Stimulated activated CD4-positive, alpha-beta T cell treated with anti-CD3 and anti-CD28 coated beads, TNF-alpha, amount 100 ng/mL, for 48 hours (primary cell): ENCODE measurements around the gene FOXJ1.

Source experiments
- DNase-seq, 3 donors: peaks; one replicate each; pipeline ENCODE4 v3.0.0-alpha.2; 2020; ENCODE audit warnings: low read depth in 3 of 3

FOXJ1 gene

DNA sequence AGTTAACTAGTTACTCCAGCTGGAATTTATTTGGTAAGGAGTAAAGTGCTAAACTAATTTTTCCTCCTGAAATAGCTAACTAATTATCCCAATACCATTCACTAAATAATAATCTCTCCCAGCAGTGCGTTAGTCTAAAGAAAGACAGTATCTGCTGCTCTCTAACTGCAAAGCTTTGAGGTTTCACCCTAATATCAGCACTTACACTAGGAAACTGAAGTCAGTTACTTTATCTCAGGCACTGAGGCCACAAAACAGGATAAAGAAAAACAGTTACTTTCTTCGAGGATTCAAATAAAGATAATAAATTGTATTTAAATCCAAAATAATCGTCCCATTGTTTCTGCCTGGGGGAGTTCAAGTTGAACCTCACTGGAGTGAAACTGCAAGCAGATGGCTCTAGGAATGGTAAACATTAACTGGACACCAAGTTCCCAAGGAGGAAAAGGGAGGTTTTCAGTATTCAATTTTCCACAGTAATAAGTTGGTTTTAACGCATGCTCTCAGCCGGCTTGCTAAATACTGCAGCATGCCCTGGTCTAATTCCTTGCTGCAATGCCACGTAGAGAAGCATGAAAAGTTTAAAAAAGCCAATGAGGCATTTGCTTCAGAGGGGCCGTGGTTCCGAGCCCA is 20.0 kb upstream of the FOXJ1 start:
- DNase-seq, result no peak

DNA sequence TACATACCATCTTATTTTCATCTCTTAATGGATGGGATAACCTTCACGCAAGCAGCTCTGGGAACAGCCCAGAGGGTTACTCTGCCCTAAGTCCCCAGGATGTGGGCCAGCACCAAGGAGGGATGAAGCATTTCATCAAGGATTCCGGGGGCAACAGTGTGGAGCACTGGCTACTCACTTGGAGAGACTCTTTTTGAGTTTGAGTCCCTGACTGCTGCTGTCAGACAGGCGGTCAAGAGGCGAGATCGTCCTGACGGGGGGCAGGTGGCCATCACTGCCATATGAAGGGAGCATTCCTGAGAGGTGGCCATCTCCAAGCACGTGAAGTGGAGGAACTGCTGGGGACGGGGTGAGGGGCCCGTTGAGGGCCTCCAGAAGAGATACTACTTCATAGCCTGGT is 18.1 kb upstream of the FOXJ1 start:
- no peak for DNase-seq

DNA sequence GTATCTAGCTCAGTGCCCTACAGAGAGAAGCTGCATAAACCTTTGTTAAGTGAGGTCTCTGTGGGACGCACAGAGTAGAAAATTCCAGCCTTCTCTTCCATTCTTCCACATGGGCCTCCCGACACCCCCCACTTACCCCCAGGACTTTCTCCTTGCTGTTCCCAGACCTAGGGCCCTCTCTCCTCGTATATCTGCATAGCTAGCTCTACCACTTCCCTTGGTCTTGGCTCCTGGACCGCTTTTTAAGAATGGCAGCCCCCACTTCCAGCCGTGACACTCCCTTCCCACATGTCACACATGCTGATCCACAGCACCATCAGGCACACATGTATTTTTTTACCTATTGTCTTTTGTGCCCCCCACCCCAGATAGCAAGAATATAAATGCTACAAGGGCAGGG is 16.7 kb upstream of the FOXJ1 start:
- no peak for DNase-seq

DNA sequence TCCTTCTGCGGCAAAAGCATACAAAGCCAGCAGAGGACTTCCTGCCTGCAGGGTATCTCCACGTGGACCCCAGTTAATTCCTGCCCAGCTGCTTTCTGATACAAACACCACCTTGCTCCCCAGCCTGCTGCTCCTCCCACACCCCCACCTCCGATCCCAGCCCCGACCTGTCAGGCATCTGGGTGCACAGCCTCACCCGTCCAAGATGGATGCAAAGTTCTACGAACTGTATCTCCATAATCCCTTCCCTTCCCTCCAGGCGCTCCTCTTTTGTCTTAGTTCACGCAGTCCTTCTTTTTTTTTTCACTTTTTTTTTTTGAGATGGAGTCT is 15.6 kb upstream of the FOXJ1 start:
- DNase-seq, result no peak

DNA sequence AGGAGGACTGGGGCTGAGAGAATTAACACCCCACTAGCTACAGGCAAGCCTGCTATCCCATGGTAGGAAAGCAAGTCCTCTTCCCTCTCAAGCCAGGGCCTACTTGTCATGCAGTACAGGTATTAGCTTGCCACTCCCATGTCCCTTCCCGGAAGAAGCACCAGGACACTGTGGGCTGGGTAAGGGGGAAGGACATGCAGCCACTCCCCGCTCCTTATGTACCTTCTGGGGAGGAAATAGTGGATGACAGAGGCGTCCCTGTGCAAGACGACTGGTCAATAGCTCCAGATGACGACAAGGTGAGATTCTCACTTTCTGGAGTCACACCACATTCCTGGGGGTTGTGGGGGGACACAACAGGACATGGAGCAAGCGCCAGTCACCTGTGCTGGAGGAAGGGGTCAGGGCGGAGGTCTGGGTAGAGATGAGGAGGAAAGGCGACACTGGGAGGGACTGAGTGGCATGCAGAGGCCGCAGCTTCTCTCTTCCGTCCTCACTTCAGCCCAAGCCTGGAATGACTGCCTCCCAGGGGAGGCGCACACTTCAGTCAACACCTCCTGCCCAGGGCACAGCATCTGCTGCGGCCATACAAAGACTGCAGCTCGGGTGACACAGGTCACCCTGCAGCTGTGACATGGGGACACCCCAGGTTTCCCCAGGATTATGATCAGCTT is 15.1 kb upstream of the FOXJ1 start:
- DNase-seq, result no peak

DNA sequence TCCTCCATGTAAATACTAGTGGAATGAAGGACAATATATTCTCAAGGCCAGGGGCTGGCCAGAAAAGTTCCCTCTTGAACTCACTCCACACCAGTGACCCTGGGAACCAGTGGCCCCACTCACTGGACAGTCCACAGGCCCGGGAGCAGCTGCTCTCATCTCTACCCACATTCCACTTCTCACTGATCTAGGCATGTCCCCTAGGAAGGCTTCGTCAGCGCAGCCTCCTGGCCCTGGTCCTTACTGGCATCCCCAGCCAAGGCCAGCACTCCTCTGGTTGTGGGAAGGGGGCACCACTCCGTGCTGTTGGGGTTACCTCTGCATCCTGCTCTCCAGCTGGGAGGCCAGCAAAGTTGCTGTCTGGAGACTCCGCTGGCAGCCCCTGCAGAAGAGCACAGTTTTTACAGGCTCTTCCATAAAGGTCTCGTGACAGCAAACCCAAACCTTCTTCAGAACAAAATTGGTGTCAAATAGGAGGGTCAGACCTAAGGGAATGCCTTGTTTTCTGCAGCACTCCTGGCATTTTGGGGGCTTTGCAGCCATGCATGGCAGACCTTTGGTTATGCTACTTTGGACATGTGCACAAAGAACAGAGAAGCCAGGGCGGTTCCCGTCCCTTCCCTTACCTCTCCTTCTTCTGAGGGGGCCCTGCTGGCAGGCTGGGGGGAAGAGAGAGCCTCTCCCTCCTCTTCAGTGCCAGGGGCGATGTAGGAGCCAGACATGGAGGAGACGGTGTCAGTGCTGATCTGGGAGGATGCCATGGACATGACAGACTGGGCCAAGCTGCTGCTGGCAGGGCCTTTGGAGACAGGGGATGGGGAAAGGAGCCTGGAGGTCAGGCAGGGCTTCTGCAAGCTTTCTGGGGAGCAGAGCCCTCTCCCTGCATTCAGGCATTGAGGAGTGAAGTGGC is 14.1 kb upstream of the FOXJ1 start:
- DNase-seq, result no peak

DNA sequence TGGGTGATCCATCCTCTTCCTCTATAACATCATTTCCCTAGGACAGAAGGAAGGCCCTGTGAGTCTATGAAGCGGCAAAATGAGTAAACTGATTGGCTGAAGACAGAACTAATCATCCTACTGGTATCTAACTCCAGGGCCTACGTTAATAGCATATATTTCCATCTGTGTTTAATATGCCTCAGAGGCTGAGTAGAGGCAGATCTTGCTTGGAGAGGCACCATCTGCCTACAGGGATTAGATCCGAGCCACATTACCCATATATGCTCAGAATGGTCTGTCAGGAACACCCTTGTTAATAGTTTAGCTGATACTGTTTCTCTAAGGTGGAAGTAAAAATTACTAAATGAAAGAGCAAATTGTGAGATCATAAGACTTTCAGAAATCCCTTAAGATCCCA is 13.2 kb upstream of the FOXJ1 start:
- DNase-seq, result no peak

DNA sequence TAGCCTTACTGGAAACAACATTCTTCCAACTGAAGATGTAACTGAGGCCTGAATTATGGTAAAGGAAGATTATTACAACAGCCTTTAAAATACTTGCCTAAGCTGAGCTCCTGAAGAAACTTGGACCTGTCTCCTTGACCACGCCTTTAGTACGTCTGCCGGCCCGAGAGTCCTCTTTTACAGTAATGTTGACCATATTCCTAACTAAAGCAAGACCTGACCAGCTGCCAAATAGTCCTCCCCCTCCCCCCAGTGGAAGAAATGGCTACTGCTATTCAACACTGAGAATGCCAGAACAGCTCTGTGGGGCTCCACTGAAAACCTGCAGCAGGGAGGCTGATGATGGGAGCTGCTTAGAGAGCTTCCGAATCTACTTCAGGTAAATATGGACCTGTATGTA is 12.6 kb upstream of the FOXJ1 start:
- DNase-seq, result no peak

DNA sequence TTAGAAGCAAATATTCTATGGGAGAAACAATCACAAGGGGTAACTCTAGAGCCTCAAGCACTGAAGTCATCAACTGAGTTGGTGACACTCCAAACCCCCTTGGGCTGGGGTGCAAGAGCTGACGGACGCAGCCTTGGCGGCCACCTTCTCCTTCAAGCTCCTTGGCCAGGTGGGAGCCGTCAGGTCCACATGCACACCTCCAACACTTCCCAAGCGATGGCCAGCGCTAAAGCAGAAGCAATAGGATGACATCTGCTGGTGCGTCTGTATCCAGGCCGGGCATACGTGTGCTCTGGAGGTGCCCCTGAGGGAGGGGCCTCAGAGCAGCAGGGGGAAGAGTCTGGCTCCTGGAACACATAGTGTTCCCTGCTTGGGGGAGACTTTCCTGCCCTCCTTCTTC is 12.2 kb upstream of the FOXJ1 start:
- no peak for DNase-seq

DNA sequence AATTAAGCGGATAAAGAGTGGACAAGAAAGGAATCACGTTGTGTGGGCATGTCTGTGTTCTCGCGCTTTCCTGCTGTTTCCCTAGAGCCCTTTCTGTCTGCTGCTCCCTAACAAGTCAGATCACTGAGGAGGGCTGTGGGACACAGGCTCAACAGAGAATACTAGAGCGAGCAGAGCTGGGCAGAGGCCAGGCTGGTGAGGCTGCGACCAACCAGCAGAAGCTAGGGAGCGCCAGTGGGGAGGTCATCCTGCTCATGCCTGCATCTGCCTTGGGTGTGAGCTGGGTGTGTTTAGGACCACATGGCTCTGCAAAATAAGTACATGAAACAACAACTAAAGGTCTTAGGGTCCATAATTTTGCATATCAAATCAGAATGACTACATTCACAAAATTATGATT is 11.5 kb upstream of the FOXJ1 start:
- no peak for DNase-seq

DNA sequence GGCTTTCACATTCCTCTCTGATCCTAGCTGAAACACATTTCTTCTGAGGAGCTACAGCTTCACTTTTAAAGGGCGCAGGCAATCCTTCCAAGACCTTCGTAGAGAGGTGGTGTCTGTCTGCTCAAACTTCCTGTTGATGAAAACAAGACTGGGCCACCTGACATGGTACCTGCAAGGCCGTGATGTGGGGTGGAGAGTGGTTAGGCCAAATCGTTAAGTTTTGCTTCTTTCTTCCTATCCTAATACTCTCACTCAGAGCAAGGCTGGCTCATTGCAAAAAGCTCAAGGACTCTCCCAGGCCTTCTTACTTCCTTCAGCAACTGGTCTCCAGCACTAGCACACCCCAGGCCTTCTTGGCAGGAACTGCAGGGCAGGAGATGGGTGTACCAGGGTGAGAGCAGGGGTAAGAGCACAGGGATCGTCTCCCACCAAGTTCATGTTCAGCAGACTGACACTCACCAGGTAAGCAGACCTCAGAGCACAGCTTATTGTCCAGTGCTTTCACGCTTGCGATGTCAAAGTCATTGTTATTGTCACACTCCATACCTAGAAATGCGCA is 10.9 kb upstream of the FOXJ1 start:
- DNase-seq, result no peak

DNA sequence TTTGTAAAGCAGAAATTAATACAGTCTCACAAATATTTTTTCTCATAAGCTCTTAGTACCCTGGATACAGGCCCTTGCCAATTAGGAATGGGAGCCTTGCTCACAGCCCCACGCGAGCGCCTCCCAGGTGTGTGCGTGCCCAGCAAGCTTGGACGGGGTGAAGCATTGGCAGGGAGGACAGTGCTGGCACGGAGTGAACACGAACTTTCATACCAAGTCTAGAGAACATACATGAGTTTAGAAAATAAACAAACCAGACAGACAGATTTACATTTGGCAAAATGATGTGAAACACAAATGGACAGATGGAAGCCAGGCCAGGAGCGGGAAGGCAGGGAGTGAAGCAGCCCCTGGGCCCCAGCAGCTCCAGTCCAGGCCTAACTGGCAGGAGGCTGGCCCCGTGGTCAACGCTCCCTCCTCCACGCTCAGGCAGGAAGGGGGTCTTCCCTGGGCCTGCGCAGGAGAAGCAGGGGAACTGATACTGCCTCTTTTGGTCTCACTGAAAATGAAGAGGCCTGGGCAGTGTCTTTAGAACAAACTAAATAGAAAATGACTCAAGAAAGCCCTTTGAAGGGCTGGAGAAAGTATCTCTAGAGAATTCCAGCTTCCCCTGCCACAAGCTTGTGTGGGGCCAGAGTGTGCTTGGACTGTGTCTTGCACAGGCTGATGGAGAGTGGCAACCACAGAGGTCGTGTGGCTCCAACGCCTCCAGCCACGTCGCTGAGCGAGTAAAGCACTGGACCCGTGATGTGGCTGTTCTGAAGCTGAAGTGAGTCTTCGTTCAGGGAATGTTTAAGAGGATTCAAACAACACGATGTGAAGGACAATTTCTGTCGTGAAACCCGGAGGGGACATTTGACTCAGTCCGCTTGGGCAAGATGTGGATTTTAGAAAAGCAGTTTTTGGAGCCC is 9.9 kb upstream of the FOXJ1 start:
- no peak for DNase-seq

DNA sequence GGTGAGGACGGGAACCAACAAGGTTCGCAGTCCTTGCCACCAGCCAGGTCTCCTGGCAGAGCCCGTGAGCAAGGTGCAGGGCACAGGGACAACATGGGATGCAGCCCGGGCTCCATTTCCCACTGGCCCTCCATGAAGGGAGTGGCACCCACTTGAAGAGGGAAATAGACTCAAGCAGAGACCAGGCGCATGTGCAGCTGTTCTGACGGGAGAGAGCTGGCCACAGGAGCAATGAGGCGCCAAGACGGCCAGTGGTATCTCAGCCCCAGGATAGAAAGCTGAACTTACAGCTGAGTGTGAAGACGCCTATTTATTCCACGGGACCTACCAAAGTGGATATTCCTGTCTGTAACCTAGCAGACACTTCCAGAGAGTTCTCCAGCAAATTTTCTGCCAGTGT is 8.2 kb upstream of the FOXJ1 start:
- DNase-seq, result no peak

DNA sequence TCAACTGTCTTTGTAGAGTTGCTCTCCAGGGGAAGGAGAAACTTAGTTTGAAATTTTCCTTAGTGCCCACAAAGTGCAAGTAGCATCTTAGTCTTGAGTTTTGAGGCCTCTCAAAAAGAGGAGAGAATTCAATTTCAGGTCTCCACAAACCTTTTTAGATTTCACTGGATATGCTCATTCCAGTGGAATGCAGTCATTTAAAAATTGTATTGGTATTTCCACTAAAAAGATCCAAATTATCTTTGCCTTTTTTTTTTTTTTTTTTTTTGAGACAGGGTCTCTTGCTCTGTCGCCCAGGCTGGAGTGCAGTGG is 6.9 kb upstream of the FOXJ1 start:
- no peak for DNase-seq

DNA sequence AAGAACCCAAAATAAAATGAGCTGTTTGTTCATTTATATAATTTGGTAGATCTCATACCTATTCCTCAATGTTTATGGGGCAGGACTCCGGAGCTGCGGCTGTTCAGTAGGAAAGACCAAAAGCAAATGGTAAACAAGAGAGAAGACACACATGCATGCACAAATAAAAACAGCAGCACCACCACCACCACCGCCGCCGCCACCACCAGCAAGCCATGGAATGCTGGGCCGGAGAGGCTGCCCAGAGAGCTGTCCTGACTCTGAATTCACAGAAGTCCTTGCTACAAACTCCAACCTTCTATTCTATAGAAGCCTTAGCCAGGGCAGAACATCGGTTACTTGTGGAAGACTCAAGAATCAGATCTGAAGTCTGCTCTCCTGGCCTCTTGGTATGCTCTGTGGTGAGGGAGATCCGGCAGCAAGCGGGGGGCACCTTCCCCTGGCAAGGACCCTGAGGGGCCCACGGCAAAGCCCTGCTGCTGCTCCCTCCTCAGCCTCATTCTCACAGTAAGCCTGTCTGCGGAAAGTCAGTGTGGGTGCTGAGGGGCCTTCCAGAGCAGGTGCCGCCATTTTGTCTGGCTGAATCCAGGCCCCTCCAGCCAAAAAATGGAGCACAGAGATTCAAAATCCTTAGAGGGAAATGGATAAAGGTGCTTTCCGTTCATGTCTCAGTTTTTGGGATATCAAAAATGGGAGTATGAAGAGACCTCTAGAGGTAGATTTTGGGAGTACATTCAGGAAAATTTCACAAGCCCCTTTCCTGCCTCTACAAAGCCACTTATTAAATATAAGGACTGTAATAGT is 6.4 kb upstream of the FOXJ1 start:
- DNase-seq, result no peak

DNA sequence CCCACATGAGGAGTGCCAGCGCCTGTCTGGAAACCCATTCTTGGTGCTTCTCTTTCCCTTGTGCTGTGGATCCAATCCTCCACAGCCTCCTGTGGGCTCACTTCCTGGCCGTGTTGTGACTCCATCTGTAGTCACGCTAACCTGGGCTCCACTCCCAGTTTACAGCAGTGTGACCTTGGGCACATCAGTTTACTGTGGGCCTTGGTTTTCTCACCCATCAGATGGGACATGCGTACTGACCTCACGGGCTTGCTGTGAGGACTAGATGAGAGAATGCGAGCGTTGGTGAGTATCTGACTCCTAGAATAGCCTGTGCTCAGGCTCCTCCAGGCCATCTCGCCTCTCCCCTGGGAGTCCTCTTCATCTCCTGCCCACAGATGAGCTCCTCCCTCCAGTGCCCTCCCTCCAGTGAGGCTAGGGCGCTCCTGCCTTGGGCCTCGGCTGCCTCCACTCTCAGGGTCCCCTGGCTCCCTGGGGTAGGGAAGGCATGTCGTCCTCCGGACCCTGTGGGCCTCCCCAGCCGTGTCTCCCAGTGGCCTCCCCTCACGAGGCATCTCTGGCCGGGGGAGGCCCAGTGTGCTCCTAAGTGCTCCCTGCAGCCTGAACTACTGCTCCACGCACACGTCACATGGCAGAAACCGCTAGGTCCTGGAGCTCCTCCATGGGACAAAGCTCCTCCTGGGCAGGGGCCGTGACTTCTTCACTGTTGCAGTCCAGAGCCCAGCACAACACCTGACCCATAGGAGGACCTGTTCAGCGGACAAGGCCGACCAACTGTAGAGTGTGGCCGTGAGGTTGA is 5.2 kb upstream of the FOXJ1 start:
- DNase-seq, result no peak

DNA sequence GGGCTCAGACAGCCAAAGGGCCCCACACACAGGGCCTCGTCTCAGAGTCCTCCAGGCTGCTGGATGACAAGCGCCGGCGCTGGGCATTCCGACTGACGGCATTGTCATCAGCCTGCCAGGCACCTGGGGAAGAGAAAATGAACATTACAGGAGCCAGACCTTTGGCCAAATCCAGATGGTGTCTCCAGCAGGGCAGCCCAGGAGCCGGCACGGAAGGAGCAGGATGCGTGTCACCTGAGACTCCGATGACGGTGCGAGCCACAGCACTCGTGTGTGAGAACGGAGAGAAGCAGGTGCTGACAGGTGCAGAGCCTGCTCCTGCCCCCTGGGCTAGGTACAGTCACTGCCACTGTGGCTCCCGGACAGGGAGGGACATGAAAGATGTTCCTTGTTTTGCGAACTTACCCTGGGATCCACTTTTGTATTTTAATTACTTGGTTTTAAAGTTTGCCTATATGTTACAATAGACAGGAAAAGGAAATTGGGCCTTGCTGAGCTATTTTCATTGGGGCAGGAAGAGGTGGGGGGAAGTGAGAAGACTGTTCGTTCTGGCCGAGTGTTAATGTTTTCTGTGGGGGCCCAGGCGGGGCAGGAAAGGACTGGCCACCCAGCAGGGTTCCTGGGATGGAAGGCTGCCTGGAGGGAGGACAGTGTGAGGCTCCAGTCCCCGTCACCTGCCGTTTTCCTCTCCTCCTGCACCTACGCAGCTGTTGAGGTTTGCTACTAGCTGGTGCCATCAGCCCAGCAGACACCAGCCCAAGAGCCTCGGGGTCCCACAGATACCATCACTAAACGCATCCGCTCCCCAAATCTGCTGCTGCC is 4.4 kb upstream of the FOXJ1 start:
- no peak for DNase-seq

DNA sequence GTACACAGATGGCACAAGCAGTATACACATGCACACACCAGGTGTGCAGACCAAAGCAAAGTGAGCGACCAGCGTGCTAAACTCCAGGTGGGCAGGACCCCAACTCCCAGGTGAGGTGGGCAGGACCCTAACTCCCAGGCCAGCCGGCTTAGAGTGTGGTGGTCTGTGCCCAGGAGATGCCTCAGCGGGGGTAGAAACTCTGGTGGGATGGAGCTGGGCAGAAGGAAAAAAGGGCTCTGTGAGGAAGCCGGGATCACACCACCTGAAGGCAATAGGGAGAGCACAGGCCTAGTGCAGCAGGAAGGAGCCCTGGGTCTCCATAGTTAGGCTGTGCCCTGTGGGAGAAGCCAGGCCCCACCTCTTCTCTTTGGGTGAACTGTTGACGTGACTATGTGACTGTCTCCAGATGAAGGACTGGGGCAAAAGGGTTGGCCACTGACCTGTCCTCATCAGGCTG is 1.6 kb upstream of the FOXJ1 start:
- DNase-seq, result no peak

DNA sequence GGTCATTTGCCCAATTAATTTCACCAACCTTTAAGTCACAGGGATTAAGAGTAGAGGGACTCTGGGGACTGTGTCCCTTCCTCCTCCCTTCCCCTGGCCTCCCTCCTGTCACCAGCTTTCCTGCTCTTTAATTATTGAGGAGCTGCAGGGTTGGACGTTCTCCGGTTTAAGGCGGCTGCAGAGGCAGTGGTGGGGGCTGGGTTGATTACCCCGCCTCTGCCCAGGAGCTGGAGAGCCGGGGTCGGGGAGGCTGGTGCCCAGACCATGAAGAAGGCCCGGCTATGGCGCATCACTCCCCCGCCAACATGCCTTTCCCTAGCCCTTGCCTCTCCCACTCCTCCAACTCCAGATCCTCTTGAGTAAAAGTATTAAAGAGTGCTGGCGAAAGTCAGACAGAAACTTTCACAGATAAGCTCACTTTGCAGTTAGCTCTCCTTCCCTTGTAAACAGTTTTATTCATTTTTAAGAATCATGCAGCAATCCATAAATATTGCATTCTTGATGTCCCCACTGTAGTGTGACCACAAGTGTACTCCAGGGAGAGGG is 1.1 kb upstream of the FOXJ1 start:
- DNase-seq, result no peak
